Activated T-cell treated with anti-CD3 and anti-CD28 coated beads, Interleukin-2, amount 50 U/mL, for 1 hour (primary cell): Measurements from ENCODE around the gene ITGA3.

ENCODE experiments used
- DNase-seq: peaks from one replicate; pipeline ENCODE4 v3.0.0-alpha.2; 2020

The ITGA3 gene

DNA sequence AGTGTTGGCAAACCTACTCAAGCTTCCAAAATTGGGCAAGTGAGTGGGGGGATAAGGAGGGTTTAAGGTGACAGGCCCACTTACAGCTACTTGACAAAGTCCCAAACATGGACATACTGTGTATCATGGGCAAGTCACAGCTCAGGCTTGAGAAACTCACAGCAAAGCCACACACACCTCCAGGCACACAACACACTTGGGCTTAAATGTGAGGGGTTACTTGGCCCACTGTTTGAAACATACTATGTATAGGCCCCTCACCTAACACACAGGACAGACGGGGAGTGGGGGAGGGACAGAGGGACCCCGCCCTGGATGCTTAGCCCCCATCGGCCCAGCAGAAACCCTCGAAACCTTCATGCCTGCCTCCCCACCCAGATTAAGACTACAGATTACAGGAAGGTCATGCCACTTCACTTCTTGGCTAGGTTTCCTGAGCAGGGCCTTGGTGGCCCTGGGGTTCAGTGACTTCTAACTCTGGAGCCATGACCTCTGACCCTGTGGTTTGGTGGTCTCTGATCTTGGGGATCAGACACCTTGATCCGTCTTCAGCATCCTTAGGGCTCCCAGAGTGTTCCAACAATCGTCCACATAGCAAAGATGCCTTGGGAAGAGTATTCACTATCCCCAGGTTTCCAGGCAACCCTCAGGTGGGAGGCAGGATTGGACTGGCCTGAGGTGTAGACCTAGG is 76.3 kb downstream of the ITGA3 start:
- no peak for DNase-seq

DNA sequence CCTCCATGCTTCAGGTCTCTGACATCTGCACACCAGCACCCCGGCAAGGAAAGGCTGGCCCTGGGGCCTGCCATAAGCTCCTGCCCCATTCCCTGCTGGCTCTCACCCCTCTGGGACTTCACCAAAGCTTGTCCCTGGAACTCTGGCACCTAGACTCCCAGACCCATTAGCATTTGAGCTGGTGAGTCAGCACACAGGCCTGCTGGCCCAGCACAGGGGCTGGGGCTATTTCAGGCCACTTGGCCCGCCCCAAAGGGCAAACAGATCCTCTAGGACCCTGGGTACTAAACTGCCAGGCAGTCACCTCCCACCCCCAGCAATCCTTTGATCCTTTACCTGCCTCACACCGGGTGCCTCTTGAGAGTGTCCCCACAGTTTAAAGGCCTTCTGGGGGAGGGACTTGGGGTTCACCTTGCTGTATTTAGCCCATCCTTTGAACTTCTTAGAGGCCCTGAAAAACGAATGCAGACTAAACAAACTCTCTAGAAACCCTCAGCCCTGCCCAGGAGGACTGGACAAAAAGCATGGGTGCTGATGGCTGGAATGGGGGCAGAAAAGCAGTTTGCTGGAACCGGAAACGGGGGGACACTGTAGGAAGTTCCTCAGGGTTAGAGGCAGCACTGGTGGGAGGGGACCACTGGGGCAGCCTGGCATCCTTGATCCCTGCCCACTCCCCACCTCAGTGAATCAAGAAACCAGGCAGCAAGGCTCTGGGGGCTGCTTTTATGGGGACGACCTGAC is 77.3 kb downstream of the ITGA3 start:
- no peak for DNase-seq

GRCh38 chr17:50133769-50134099 is 77.8 kb downstream of the ITGA3 start:
- DNase-seq = no peak

- DNase-seq = no peak
Measured at GRCh38 chr17:50134206-50135110, 78.5 kb downstream of the ITGA3 start.

GRCh38 chr17:50135316-50136095 is 79.6 kb downstream of the ITGA3 start:
- no peak for DNase-seq

- no peak for DNase-seq
Measured at GRCh38 chr17:50136096-50136687, 80.3 kb downstream of the ITGA3 start.

GRCh38 chr17:50137042-50137441 is 81.1 kb downstream of the ITGA3 start:
- DNase-seq = no peak

- DNase-seq = no peak
Measured at GRCh38 chr17:50139185-50139783, 83.4 kb downstream of the ITGA3 start.
